Activated naive CD8-positive, alpha-beta T cell treated with anti-CD3 and anti-CD28 coated beads, Interleukin-2, amount 50 U/mL, for 24 hours (primary cell): ENCODE data around the gene AFAP1.

ENCODE experiments used
- ATAC-seq: fragments of 150-1000 bp; cut with Tn5 transposase; one replicate; pipeline ENCODE4 v1.10.0; 2021
- DNase-seq: peaks from one replicate; pipeline ENCODE4 v3.0.0; 2021
- H3K27ac Mint-ChIP-seq: one replicate; pipeline ENCODE4 v1.8.0; 2021; ENCODE audit warnings: mild to moderate bottlenecking, mixed read lengths
- H3K27me3 Mint-ChIP-seq: one replicate; pipeline ENCODE4 v1.8.0; 2021; ENCODE audit warnings: mixed read lengths
- H3K36me3 Mint-ChIP-seq: one replicate; pipeline ENCODE4 v1.8.0; 2021; ENCODE audit warnings: low read depth, mixed read lengths
- H3K4me1 Mint-ChIP-seq: one replicate; pipeline ENCODE4 v1.8.0; 2021; ENCODE audit warnings: mixed read lengths
- H3K4me3 Mint-ChIP-seq: one replicate; pipeline ENCODE4 v1.8.0; 2021; ENCODE audit warnings: mild to moderate bottlenecking, moderate library complexity, mixed read lengths
- H3K9me3 Mint-ChIP-seq: one replicate; pipeline ENCODE4 v1.8.0; 2021; ENCODE audit warnings: mixed read lengths

Gene AFAP1

DNA sequence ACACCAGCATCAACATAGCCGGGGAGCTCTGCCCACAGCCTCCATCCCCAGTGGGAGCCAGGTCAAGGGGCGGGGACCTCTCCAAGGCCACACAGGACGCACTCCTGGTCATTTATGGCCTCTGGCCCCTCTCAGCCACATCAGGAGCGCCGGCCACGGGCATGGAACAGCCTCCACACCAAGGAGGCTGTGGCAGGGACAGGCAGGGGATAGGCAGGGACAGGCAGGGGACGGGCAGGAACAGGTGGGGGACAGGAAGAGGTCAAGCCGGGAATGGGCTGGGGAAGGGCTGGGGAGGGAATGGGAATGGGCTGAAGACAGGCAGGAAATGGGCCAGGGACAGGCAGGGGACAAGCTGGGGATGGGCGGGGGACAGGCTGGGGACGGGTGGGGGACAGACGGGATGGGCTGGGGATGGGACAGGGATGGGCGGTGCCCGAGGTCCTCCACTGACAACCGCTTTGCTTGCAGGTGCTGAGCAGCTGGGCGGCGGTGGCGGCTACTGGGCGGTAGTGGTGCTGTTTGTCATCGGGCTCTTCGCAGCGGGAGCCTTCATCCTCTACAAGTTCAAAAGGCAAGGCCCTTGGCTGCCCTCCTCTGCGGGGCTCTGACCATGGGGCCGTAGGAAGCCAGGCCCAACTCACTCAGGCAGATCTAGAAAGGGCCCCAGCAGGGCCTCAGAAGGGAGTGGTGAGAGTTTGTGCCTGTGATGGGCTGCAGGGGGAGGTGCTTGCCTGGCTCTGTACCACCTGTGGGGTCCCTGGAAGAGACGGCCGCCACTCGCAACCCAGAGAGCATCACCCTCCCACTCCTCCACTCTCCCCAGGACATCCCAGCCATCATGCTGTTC, 205.6 kb downstream of the AFAP1 start:
- Mint-ChIP-seq H3K4me1 (no peaks in the 10 kb centered on the region), H3K36me3 (no peaks in the 10 kb centered on the region), H3K27me3 (no peaks in the 10 kb centered on the region), H3K27ac (no peak overlapping the region), H3K9me3 (no peaks in the 10 kb centered on the region), H3K4me3 (no peak overlapping the region)
- ATAC-seq (no peak), DNase-seq (no peak)

DNA sequence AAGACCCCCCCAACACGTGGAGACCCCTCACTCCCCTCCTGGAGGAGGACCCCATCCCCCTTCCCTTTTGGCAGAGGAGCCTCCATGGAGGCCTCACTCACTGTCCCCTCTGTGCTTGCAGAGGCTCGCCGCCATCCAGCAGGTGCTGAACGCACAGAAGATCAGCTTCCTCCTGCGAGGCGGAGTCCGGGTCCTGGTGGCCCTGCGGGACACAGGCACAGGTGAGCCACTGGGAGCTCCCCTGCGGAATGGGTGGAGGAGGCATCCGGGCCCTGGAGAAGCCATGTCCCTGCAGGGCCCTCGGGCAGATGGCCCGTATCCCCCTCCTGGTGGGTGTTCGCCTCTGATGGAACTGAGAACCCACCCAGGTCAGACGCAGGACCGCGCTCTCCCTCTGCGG, 206.5 kb downstream of the AFAP1 start:
- no peak overlapping the region for H3K4me3 Mint-ChIP-seq
- DNase-seq: no peak
- ATAC-seq: no peak
- H3K9me3 Mint-ChIP-seq: no peaks in the 10 kb centered on the region
- no peaks in the 10 kb centered on the region for H3K4me1 Mint-ChIP-seq
- no peaks in the 10 kb centered on the region for H3K27me3 Mint-ChIP-seq
- H3K27ac Mint-ChIP-seq: no peak overlapping the region
- no peaks in the 10 kb centered on the region for H3K36me3 Mint-ChIP-seq

DNA sequence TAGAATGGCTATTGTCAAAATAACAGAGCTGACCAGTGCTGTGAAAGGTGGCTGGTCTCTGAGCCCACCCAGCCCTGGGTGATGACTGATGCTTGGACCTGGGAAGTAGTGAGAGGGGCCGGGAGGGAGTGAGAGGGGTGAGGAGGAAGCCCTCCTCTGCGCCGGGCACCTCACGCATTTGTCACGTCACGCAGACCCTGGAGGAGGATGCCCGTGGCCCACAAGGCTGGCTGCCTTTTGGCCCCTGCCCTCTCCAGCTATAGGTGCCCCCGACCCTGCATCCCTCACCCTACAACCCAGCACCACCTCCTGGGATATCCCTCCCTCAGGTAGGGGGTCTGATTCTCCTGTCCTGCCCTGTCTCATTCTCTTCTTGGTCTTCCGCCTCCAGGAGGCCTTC, 207.4 kb downstream of the AFAP1 start:
- no peaks in the 10 kb centered on the region for H3K4me1 Mint-ChIP-seq
- no peaks in the 10 kb centered on the region for H3K9me3 Mint-ChIP-seq
- no peak overlapping the region for H3K27ac Mint-ChIP-seq
- H3K27me3 Mint-ChIP-seq: no peaks in the 10 kb centered on the region
- no peak overlapping the region for H3K4me3 Mint-ChIP-seq
- ATAC-seq (no peak), DNase-seq (no peak)
- no peaks in the 10 kb centered on the region for H3K36me3 Mint-ChIP-seq

DNA sequence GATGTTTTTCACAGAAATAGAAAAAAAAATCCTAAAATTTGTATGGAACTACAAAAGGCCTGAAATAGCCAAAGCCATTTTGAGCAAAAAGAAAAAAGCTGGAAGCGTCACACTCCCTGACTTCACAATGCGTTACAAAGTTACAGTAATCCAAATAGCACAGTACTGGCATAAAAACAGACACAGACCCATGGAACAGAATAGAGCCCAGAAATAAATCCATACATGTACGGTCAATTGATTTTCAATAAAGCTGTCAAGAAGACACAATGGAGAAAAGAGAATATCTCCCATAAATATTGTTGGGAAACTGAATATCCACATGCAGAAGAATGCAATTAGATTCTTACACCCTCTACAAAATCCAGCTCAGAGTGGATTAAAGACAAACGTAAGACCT, 208.2 kb downstream of the AFAP1 start:
- Mint-ChIP-seq H3K36me3 (no peaks in the 10 kb centered on the region), H3K4me1 (no peaks in the 10 kb centered on the region), H3K4me3 (no peak overlapping the region), H3K27me3 (no peaks in the 10 kb centered on the region), H3K27ac (no peak overlapping the region), H3K9me3 (no peaks in the 10 kb centered on the region)
- ATAC-seq: no peak
- no peak for DNase-seq

DNA sequence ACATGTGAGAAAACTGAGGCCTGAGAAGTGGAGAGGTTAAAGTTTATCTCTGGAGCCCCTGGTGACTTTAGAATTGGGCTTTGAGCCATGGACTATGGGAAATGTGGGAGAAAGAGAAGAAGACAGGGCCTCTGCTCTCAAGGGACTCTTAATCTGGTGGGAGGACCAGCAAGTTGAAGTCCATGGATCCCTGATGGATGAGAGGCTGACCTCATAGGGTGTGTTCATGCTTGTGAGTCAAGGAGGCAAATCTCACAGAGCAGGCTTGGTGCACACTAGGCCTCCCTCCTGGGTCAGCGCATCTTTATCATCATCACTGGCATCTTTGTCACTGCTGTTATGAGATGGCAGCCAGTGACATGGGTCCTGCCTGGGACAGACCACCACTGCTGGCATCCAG, 211.9 kb downstream of the AFAP1 start:
- DNase-seq (no peak), ATAC-seq (no peak)
- H3K9me3 Mint-ChIP-seq: peaks cover 8% of the 10 kb centered on the region
- H3K4me1 Mint-ChIP-seq: no peaks in the 10 kb centered on the region
- H3K27ac Mint-ChIP-seq: no peak overlapping the region
- H3K27me3 Mint-ChIP-seq: peaks cover 2% of the 10 kb centered on the region
- H3K36me3 Mint-ChIP-seq: no peaks in the 10 kb centered on the region
- no peak overlapping the region for H3K4me3 Mint-ChIP-seq

DNA sequence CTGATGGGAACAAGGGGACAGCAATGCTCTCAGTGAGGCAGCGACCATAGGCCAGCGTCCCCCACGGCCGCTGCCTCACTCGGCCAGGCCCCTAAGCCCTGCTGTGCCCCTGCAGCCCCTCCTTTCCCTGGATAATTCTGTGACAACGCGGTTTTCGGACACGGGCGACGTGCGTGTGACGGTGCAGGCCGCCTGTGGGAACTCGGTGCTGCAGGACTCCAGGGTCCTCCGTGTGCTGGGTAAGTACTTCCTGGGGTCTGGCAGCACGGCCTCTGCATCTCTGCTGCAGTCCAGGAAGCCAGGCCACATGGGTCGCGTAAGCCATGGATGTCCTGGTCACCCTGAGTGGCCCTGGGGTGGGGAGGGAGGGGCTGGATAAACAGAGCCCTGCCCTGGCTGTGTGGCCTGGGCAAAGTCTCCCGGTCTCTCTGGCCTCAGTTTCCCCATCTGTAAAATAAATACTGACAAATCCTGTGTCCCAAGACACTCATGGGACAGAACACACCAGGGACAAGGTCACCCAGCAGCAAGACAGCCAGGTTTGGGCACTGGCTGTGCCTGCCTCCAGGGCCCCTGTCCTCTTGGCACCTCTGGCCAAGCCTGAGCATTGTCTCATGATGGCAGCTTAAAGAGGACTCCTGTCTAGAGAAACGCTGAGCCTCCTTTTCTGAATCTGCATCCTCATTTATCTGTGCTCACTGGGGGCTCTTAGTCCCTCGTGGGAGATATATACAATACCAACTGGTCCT, 212.8 kb downstream of the AFAP1 start:
- ATAC-seq (no peak), DNase-seq (no peak)
- Mint-ChIP-seq H3K9me3 (peaks cover 8% of the 10 kb centered on the region), H3K27ac (no peak overlapping the region), H3K4me1 (no peaks in the 10 kb centered on the region), H3K36me3 (no peaks in the 10 kb centered on the region), H3K27me3 (peaks cover 2% of the 10 kb centered on the region), H3K4me3 (no peak overlapping the region)

DNA sequence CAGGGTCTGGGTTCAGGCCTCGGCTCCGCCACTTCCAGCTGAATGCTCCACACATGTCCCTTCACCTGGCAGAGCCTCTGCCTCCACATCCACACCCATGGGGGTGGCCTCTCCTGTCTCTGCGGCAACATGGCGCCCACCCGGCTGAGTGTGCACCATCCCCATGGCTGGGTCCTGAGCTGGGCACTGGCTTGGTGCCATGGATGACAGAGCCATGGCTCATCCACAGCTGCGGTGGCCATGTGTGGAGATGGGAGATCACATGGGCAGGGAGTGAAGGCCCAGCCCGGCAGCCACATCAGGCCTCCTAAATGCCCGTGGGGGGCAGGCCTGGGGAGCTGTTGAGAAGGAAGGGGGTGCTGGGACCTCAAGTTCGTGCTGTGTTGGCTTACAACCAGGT, 213.7 kb downstream of the AFAP1 start:
- DNase-seq (no peak), ATAC-seq (no peak)
- no peaks in the 10 kb centered on the region for H3K36me3 Mint-ChIP-seq
- H3K9me3 Mint-ChIP-seq: peaks cover 8% of the 10 kb centered on the region
- no peak overlapping the region for H3K4me3 Mint-ChIP-seq
- peaks cover 2% of the 10 kb centered on the region for H3K27me3 Mint-ChIP-seq
- H3K4me1 Mint-ChIP-seq: no peaks in the 10 kb centered on the region
- no peak overlapping the region for H3K27ac Mint-ChIP-seq

DNA sequence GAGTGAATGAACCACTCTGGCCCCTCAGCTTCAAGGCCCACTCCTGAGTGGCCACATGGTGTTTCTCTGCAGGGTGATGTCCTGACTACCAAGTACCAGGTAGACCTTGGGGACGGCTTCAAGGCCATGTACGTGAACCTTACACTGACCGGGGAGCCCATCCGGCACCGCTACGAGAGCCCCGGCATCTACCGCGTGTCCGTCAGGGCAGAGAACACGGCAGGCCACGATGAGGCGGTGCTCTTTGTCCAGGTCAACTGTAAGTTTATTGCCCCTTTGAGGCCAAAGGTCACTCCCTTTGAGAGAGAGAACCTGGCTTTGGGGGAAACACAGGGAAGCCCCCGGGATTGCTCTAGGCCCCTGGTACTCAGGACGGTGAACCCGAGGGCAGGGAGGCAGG, 216.0 kb downstream of the AFAP1 start:
- peaks cover 8% of the 10 kb centered on the region for H3K9me3 Mint-ChIP-seq
- no peak for DNase-seq
- H3K27me3 Mint-ChIP-seq: peaks cover 11% of the 10 kb centered on the region
- no peak overlapping the region for H3K4me3 Mint-ChIP-seq
- no peak for ATAC-seq
- H3K36me3 Mint-ChIP-seq: no peaks in the 10 kb centered on the region
- H3K4me1 Mint-ChIP-seq: no peaks in the 10 kb centered on the region
- no peak overlapping the region for H3K27ac Mint-ChIP-seq

DNA sequence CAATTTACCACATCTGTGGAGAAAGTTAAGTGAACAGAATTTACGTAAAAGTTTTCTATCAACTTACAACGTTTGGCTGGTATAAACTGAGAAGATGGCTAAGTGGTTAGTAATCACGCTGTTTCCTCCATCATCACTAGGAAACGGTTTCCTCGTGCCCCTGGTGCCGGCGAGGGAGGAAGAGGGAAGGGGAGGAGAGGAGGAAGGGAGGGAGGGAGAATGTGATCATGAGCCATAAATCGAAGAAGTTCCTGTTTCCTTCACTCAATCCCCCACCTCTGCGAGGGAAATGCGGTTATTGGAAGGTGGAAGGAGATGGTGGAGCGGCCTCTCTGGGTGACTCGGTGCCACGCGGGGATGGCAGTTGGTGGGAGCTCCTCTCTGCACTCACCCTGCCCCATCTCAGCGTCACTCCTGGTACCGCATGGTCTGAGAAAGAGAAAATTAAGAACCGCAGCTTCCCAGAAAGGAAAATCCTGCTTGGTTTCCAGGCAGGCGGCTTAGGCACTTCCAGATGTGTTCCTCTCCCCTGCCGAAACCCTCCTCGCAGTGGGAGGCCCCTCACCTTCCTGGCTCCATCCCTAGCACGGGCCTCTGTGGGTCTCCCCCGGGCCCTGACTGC, 216.8 kb downstream of the AFAP1 start:
- Mint-ChIP-seq H3K27me3 (peaks cover 11% of the 10 kb centered on the region), H3K36me3 (no peaks in the 10 kb centered on the region), H3K9me3 (peaks cover 8% of the 10 kb centered on the region), H3K27ac (no peak overlapping the region), H3K4me3 (no peak overlapping the region), H3K4me1 (no peaks in the 10 kb centered on the region)
- no peak for DNase-seq
- no peak for ATAC-seq

DNA sequence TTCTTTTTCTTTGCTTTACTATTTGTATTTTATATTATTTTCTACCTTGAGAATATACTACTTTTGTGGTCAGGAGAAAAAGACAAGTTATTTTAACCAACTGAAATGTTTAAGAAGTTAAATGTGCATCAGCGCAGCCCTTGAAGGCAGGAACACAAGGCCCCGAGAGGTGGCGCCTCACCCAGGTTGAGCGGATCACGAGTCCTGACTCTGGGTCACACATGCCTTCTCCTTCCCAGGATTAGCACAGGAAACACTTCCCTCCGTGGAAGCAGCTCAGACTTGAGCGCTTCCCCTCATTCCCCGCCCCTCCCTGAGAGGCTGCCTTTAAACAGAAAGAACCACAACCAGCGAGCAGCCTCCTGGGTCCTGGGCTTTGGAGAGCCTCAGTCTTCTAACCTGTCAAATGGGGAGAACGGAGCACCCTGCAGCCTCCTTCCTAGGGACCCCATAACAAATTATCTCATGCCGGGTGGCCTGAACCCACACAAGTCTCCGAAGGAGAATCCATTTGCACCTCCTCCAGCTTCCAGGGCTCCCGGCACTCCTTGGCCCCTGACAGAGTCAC, 217.6 kb downstream of the AFAP1 start:
- no peak for DNase-seq
- no peak overlapping the region for H3K27ac Mint-ChIP-seq

DNA sequence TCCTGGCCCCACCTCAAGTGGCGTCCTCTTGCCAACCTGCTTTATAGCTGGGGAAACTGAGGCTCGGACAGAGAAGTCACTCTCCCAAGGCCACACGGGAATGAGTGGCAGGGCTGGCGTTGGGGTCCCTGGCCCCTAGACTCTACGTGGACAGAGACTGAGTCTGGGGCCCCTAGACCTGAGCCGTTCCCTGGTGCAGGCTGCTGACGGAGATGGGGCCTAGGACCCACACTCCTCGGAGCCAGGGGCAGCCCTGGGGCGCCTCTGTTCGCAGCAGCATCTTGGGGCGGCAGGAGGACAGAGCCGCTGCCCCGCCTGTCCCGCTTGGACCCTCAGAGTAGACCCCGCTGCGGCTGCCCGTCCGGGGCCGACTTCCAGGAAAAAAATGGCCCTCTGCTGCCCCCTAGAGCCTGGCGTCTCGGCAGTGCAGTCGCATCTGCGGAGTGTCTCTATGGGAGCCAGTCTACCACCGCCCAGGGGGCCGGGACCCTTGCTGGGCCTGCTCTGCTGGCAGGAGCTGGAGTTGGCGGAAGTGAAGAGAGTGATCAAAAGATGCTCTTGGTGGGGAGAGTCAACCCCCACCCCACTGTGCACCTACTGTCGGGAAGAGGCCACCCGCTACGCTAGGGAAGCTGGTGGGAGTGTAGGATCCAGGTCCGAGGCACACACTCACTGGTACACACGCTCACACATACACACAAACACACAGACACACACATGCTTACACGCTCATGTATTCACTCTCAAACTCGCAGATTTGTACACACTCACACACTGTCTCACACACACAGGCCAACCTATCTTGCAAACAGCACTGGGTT, 220.1 kb downstream of the AFAP1 start:
- ATAC-seq (no peak), DNase-seq (peak; percentile 76)
- H3K4me1 Mint-ChIP-seq: no peaks in the 10 kb centered on the region
- no peak overlapping the region for H3K4me3 Mint-ChIP-seq
- H3K36me3 Mint-ChIP-seq: no peaks in the 10 kb centered on the region
- H3K27ac Mint-ChIP-seq: no peak overlapping the region
- peaks cover 18% of the 10 kb centered on the region for H3K27me3 Mint-ChIP-seq
- peaks cover 6% of the 10 kb centered on the region for H3K9me3 Mint-ChIP-seq

More for the DNA sequence above, 217.6 kb downstream of the AFAP1 start:
- Mint-ChIP-seq H3K9me3 (peaks cover 8% of the 10 kb centered on the region), H3K36me3 (no peaks in the 10 kb centered on the region), H3K4me1 (no peaks in the 10 kb centered on the region), H3K4me3 (no peak overlapping the region), H3K27me3 (peaks cover 14% of the 10 kb centered on the region)
- ATAC-seq: no peak

DNA sequence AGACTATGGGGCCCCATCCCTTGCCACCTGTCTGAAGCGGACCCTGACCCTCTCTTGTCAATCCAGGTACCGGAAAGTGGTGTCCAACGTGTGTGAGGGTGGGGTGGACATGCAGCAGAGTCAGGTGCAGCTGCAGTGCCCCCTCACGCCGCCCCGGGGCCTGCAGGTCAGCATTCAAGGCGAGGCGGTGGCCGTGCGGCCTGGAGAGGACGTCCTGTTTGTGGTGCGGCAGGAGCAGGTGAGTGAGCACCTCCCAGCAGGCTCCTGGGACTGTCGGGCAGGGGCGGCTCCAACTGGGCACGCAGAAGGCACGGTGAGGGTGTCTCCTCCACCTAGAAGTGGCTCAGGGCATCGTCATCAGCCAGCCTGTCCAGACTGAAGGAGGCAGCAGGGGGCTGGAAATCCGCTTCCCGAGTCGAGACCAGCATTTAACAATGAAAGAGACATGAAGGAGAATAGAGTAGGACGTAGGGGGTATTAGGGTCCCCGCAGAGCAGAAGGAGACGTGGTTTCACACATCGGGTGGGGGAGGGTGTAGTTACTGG, 221.6 kb downstream of the AFAP1 start:
- Mint-ChIP-seq H3K4me1 (no peaks in the 10 kb centered on the region), H3K9me3 (no peaks in the 10 kb centered on the region), H3K36me3 (no peaks in the 10 kb centered on the region), H3K27ac (no peak overlapping the region), H3K4me3 (no peak overlapping the region), H3K27me3 (peaks cover 15% of the 10 kb centered on the region)
- ATAC-seq (no peak), DNase-seq (no peak)

DNA sequence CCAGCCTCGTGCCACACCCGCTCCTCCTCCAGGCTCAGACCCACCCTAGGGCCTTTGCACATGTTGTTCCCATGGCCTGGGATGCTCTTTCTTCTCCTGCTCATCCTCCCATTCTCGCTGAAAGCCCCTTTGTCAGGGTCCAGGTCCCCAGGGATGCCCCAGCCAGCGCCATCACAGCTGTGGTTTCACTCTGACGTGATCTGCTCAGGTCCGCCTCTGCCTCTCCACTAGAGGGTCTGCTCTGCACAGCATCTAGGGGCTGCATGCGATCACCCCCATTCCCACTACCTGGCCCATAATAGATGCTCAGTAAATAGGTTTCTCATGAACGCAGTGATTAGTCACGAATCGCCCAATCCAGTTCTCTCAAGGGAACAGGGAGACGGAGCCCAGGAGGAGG, 222.5 kb downstream of the AFAP1 start:
- Mint-ChIP-seq H3K27ac (no peak overlapping the region), H3K27me3 (peaks cover 15% of the 10 kb centered on the region), H3K4me1 (no peaks in the 10 kb centered on the region), H3K36me3 (no peaks in the 10 kb centered on the region), H3K4me3 (no peak overlapping the region), H3K9me3 (no peaks in the 10 kb centered on the region)
- no peak for DNase-seq
- ATAC-seq: no peak
